Tibial artery (tissue), 4 donors: Measurements from ENCODE around the gene XRCC2.
"Not testable (repeated sequence)": the region's sequence is repeated elsewhere in the genome, so short reads cannot be mapped to it uniquely, and the experiment has no call there.

Source experiments
- DNase-seq, 2 donors: peaks; one replicate each; pipeline ENCODE4 v3.0.0-alpha.2; 2019
- H3K27ac ChIP-seq, 2 donors: fragments of 200-600 bp; sonication (generic) in 1 of 2; 1 replicate in 1 of 2; 2 replicates in 1 of 2; pipeline ENCODE4 v1.5.1; 2018 to 2019; ENCODE audit warnings: mild to moderate bottlenecking in 1 of 2
- H3K27me3 ChIP-seq, 2 donors: fragments of 200-600 bp; sonication (generic) in 1 of 2; one replicate each; pipeline versions ENCODE4 v1.5.1 to v1.6.0; 2016 to 2019
- H3K36me3 ChIP-seq, 3 donors: fragments of 200-600 bp; sonication (generic) in 2 of 3; one replicate each; pipeline ENCODE4 v1.5.1; 2016 to 2019; ENCODE audit warnings: mild to moderate bottlenecking in 2 of 3
- H3K4me1 ChIP-seq, 4 donors: fragments of 200-600 bp; sonication (generic) in 2 of 4; 1 replicate in 3 of 4; 2 replicates in 1 of 4; pipeline ENCODE4 v1.5.1; 2016 to 2019
- H3K4me3 ChIP-seq, 2 donors: fragments of 200-600 bp; sonication (generic) in 1 of 2; 1 replicate in 1 of 2; 2 replicates in 1 of 2; pipeline ENCODE4 v1.5.1; 2018 to 2019; ENCODE audit warnings: mild to moderate bottlenecking in 2 of 2
- H3K9me3 ChIP-seq, 3 donors: fragments of 200-600 bp; sonication (generic) in 1 of 3; one replicate each; pipeline ENCODE4 v1.5.1; 2016 to 2019
- intact Hi-C: fragments of 100-400 bp; cut with DNase I; formaldehyde crosslinking; loops from one replicate; pipeline ENCODE4 v1.15.0; 2023; ENCODE audit warnings: low total_unique reads
- TF ChIP-seq, protein P1 (sequence below), 2 experiments: fragments of 200-600 bp in 1 of 2; fragments of 450-650 bp in 1 of 2; IDR thresholded peaks; one replicate each; pipeline ENCODE4 v1.5.1; 2017 to 2019; ENCODE audit warnings: antibody characterized with exemption in 2 of 2, mild to moderate bottlenecking in 1 of 2, moderate library complexity in 1 of 2

Gene XRCC2

GRCh38 chr7:152661479-152661878, 14.5 kb downstream of the XRCC2 start:
- Histone ChIP-seq H3K4me1 (no peaks in the 10 kb centered on the region), H3K27ac (no peak overlapping the region), H3K4me3 (no peak overlapping the region), H3K27me3 (no peaks in the 10 kb centered on the region), H3K9me3 (no peaks in the 10 kb centered on the region), H3K36me3 (no peaks in the 10 kb centered on the region)
- no peak for DNase-seq
- TF ChIP-seq, protein P1, sequence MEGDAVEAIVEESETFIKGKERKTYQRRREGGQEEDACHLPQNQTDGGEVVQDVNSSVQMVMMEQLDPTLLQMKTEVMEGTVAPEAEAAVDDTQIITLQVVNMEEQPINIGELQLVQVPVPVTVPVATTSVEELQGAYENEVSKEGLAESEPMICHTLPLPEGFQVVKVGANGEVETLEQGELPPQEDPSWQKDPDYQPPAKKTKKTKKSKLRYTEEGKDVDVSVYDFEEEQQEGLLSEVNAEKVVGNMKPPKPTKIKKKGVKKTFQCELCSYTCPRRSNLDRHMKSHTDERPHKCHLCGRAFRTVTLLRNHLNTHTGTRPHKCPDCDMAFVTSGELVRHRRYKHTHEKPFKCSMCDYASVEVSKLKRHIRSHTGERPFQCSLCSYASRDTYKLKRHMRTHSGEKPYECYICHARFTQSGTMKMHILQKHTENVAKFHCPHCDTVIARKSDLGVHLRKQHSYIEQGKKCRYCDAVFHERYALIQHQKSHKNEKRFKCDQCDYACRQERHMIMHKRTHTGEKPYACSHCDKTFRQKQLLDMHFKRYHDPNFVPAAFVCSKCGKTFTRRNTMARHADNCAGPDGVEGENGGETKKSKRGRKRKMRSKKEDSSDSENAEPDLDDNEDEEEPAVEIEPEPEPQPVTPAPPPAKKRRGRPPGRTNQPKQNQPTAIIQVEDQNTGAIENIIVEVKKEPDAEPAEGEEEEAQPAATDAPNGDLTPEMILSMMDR (IDR thresholded peaks at IDR 0.05) = no peak
- intact Hi-C loops = no loop called here

DNA sequence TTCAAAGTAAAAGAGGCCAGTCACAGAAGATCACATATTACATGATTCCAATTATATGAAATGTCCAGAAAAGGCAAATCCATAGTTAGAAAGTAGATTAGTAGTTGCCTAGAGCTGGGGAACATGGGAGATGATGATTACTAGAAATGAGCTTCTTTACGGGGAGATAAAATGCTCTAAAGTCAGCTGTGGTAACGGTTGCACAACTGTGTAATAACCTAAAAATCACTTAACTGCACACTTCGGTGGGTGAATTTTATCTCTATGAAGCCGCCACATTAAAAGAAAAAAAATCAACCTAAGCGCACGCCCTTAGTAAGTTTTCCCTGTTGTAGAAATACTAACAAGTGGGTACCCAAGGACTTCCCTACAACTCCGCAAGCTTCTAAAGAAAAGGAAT, 15.9 kb downstream of the XRCC2 start:
- TF ChIP-seq, protein P1 (IDR thresholded peaks at IDR 0.05) = no peak
- no peak for DNase-seq
- no peaks in the 10 kb centered on the region for H3K9me3 ChIP-seq

DNA sequence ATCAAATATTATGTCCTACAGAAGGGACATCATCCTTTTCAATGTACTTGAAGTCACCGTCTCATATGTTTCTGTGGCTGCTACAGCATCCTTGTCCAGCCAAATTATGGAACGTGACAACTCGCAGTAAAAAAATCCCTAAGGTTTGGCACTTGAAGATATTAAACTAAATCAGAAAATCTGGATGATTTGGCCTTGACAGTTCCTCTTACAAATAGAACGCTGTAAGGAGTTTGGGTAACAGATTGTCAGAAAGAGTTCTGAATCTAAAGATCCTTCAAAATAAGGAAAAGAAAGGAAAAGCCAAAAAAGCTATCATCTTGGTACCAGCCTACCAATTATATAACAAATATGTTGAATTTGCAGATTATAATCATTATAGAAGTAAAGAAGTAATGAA, 21.0 kb downstream of the XRCC2 start:
- H3K36me3 ChIP-seq = no peaks in the 10 kb centered on the region
- H3K9me3 ChIP-seq = no peaks in the 10 kb centered on the region
- no peak overlapping the region for H3K4me3 ChIP-seq
- no peak overlapping the region for H3K27ac ChIP-seq
- TF ChIP-seq, protein P1 (IDR thresholded peaks at IDR 0.05) = no peak
- intact Hi-C loops = no loop called here
- no peaks in the 10 kb centered on the region for H3K4me1 ChIP-seq
- DNase-seq = no peak
- H3K27me3 ChIP-seq = no peaks in the 10 kb centered on the region

More for the DNA sequence above, 15.9 kb downstream of the XRCC2 start:
- intact Hi-C loops = no loop called here
- H3K4me3 ChIP-seq = no peak overlapping the region
- H3K36me3 ChIP-seq = no peaks in the 10 kb centered on the region
- H3K27ac ChIP-seq = no peak overlapping the region
- H3K27me3 ChIP-seq = no peaks in the 10 kb centered on the region
- H3K4me1 ChIP-seq = no peaks in the 10 kb centered on the region

DNA sequence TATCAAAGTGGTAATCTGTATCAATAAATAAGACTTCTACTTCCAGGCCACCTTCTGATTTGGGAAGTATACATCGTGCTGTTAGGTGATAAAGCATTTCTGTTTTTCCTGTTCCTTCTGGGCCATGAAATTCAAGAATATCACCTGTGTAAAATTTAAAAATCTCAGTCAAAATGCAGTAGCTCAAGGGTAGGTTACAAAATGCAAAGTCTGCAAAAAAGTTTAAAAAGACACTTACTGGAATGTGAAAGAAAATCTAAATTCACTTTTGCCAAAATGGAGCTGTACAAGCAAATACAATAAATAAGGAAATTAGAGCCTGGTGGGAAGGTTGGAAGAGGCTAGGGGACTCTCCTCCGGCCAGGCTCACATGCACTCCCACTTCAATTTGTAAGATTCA, 26.7 kb downstream of the XRCC2 start:
- DNase-seq = no peak
- Histone ChIP-seq H3K9me3 (no peaks in the 10 kb centered on the region), H3K27me3 (no peaks in the 10 kb centered on the region), H3K4me3 (no peak overlapping the region), H3K4me1 (no peaks in the 10 kb centered on the region), H3K36me3 (no peaks in the 10 kb centered on the region), H3K27ac (no peak overlapping the region)
- intact Hi-C loops = no loop called here
- TF ChIP-seq, protein P1 (IDR thresholded peaks at IDR 0.05) = no peak

GRCh38 chr7:152647009-152647408, 28.9 kb downstream of the XRCC2 start:
- H3K4me3 ChIP-seq = no peak overlapping the region
- no peaks in the 10 kb centered on the region for H3K36me3 ChIP-seq
- intact Hi-C loops = no loop called here
- no peaks in the 10 kb centered on the region for H3K27me3 ChIP-seq
- no peaks in the 10 kb centered on the region for H3K4me1 ChIP-seq
- no peaks in the 10 kb centered on the region for H3K9me3 ChIP-seq
- no peak for DNase-seq
- H3K27ac ChIP-seq = no peak overlapping the region
- TF ChIP-seq, protein P1 (IDR thresholded peaks at IDR 0.05) = no peak

GRCh38 chr7:152646579-152646978, 29.4 kb downstream of the XRCC2 start:
- DNase-seq, H3K9me3 ChIP-seq, H3K27ac ChIP-seq, intact Hi-C loops, H3K36me3 ChIP-seq, H3K4me1 ChIP-seq, H3K27me3 ChIP-seq, H3K4me3 ChIP-seq: not testable (repeated sequence)
